ENCODE measurements around the gene VASH1.

Gene VASH1

GRCh38 chr14:76717508-76718290, 43.6 kb upstream of the VASH1 start:
- Histone ChIP-seq H3K36me3 (ENCODE audit: low read length) (no peaks in the 10 kb centered on the region), H3K79me2 (ENCODE audit: insufficient read depth, low read length) (no peaks in the 10 kb centered on the region), H3K27me3 (ENCODE audit: low read length) (no peaks in the 10 kb centered on the region), H3K9ac (ENCODE audit: low read length) (no peak overlapping the region), H3F3A (ENCODE audit: insufficient read depth) (no peaks in the 10 kb centered on the region), H3K4me3 (ENCODE audit: insufficient read depth, low read length, poor library complexity, severe bottlenecking) (no peak overlapping the region), H3K9me2 (replicated peaks; ENCODE audit: insufficient read depth, low read length) (no peaks in the 10 kb centered on the region), H4K20me1 (ENCODE audit: low read depth, low read length) (no peaks in the 10 kb centered on the region), H2AFZ (ENCODE audit: low read depth, low read length, severe bottlenecking) (no peak overlapping the region), H3K9me3 (ENCODE audit: insufficient read depth, low read length) (no peaks in the 10 kb centered on the region), H3K27ac (ENCODE audit: low read depth, low read length) (no peak overlapping the region), H3K4me2 (ENCODE audit: low read depth, low read length, poor library complexity, severe bottlenecking) (no peak overlapping the region)
- TF ChIP-seq CTCF (IDR thresholded peaks at IDR 0.05; ENCODE audit: insufficient read depth, low read length, poor library complexity, severe bottlenecking) (no peak), EZH2phosphoT487 (conservative IDR thresholded peaks at IDR 0.05; ENCODE audit: low read length) (no peak)

DNA sequence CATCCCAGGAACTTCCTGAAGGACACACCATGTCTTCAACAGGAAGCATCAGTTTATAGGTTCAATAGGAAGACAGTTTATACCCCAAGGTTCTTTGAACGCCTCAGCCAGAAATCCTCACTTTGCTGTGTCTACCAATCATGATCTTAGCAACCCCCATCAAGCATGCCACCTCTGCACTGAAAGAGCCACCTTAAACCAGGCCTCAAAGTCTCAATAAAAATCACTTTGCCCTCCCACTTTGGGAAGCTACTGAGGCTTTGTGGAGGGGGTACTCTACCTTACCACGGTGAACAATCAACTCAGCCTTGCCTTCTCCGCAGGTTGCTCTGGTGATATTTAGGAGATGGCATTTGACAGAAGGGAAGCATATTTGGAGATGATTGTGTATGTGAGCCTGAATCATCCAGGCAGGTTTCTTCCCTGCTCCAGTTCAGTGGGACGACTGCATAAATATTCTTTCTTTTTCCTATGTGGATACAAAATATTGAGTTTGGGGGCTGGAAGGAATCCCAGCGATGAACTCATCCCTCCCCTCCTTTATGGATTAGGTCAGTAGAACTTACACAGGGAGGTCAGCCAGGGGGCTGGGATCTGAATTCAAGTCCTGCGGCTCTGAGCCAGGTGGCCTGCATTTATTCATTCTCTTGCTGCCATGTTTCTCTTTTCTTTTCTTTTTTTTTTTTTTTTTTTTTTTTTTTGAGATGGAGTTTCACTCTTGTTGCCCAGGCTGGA, 42.8 kb upstream of the VASH1 start:
- Histone ChIP-seq H3K4me2 (ENCODE audit: low read depth, low read length, poor library complexity, severe bottlenecking) (no peak overlapping the region), H3K9me2 (replicated peaks; ENCODE audit: insufficient read depth, low read length) (no peaks in the 10 kb centered on the region), H3K9ac (ENCODE audit: low read length) (no peak overlapping the region), H3K27ac (ENCODE audit: low read depth, low read length) (no peak overlapping the region), H3F3A (ENCODE audit: insufficient read depth) (no peaks in the 10 kb centered on the region), H3K36me3 (ENCODE audit: low read length) (no peaks in the 10 kb centered on the region), H3K79me2 (ENCODE audit: insufficient read depth, low read length) (no peaks in the 10 kb centered on the region), H2AFZ (ENCODE audit: low read depth, low read length, severe bottlenecking) (no peak overlapping the region), H4K20me1 (ENCODE audit: low read depth, low read length) (no peaks in the 10 kb centered on the region), H3K4me3 (ENCODE audit: insufficient read depth, low read length, poor library complexity, severe bottlenecking) (no peak overlapping the region), H3K9me3 (ENCODE audit: insufficient read depth, low read length) (no peaks in the 10 kb centered on the region), H3K27me3 (ENCODE audit: low read length) (no peaks in the 10 kb centered on the region)
- TF ChIP-seq CTCF (IDR thresholded peaks at IDR 0.05; ENCODE audit: insufficient read depth, low read length, poor library complexity, severe bottlenecking) = no peak
- no peak for TF ChIP-seq EZH2phosphoT487 (conservative IDR thresholded peaks at IDR 0.05; ENCODE audit: low read length)

DNA sequence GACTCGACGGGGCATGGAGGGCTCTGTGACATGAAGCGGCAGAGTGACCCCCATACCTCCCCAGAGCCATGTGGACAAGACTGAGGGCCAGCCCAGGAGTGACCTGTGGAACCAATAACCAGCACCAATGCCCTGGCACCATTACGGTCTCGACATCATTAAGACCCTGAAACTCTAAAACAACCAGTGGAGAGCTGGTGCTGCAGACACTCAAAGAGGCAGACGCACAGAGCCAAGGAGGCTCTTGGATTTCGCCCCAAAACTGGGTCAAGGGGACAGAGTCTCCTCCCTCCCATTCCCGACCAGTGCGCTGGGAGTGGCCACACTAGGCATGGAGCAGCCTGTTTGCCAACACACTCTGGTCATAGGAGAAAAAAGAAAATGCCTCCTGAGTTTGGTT, 41.6 kb upstream of the VASH1 start:
- H3K27me3 ChIP-seq (ENCODE audit: low read length) = no peaks in the 10 kb centered on the region
- no peak overlapping the region for H3K4me2 ChIP-seq (ENCODE audit: low read depth, low read length, poor library complexity, severe bottlenecking)
- H3K27ac ChIP-seq (ENCODE audit: low read depth, low read length) = no peak overlapping the region

More for the DNA sequence above, 41.6 kb upstream of the VASH1 start:
- H3F3A ChIP-seq (ENCODE audit: insufficient read depth) = no peaks in the 10 kb centered on the region
- H3K9me2 ChIP-seq (replicated peaks; ENCODE audit: insufficient read depth, low read length) = no peaks in the 10 kb centered on the region
- H2AFZ ChIP-seq (ENCODE audit: low read depth, low read length, severe bottlenecking) = no peak overlapping the region
- H3K4me3 ChIP-seq (ENCODE audit: insufficient read depth, low read length, poor library complexity, severe bottlenecking) = no peak overlapping the region
- H3K9ac ChIP-seq (ENCODE audit: low read length) = no peak overlapping the region
- H3K9me3 ChIP-seq (ENCODE audit: insufficient read depth, low read length) = no peaks in the 10 kb centered on the region
- no peaks in the 10 kb centered on the region for H3K36me3 ChIP-seq (ENCODE audit: low read length)
- H4K20me1 ChIP-seq (ENCODE audit: low read depth, low read length) = no peaks in the 10 kb centered on the region
- TF ChIP-seq EZH2phosphoT487 (conservative IDR thresholded peaks at IDR 0.05; ENCODE audit: low read length) (no peak), CTCF (IDR thresholded peaks at IDR 0.05; ENCODE audit: insufficient read depth, low read length, poor library complexity, severe bottlenecking) (no peak)
- H3K79me2 ChIP-seq (ENCODE audit: insufficient read depth, low read length) = no peaks in the 10 kb centered on the region

All from SU-DHL-6 (cell line).